NT2/D1 (cell line): ENCODE results near the gene SF3B3.

Experiments used
- SUZ12 ChIP-seq: IDR thresholded peaks from 2 replicates; pipeline ENCODE4 v1.6.1; 2011; ENCODE audit not compliant: insufficient read length, insufficient read depth; ENCODE audit errors: extremely low read depth
- YY1 ChIP-seq: IDR thresholded peaks from 2 replicates; pipeline ENCODE4 v1.6.1; 2011; ENCODE audit not compliant: insufficient read length, insufficient read depth
- ZNF274 ChIP-seq: IDR thresholded peaks from 2 replicates; pipeline ENCODE4 v1.6.1; 2011; ENCODE audit warnings: mild to moderate bottlenecking, low read depth, low read length

- TF ChIP-seq YY1 (no peak), ZNF274 (no peak), SUZ12 (no peak)
Measured at GRCh38 chr16:70579648-70580630, 56.3 kb downstream of the SF3B3 start.
